Activated CD8-positive, alpha-beta memory T cell treated with anti-CD3 and anti-CD28 coated beads, Interleukin-2, amount 50 U/mL, for 24 hours (primary cell): ENCODE measurements around the gene KCTD20.

Source experiments
- DNase-seq: peaks from one replicate; pipeline ENCODE4 v3.0.0-alpha.2; 2020; ENCODE audit errors: extremely low read depth

The KCTD20 gene

DNA sequence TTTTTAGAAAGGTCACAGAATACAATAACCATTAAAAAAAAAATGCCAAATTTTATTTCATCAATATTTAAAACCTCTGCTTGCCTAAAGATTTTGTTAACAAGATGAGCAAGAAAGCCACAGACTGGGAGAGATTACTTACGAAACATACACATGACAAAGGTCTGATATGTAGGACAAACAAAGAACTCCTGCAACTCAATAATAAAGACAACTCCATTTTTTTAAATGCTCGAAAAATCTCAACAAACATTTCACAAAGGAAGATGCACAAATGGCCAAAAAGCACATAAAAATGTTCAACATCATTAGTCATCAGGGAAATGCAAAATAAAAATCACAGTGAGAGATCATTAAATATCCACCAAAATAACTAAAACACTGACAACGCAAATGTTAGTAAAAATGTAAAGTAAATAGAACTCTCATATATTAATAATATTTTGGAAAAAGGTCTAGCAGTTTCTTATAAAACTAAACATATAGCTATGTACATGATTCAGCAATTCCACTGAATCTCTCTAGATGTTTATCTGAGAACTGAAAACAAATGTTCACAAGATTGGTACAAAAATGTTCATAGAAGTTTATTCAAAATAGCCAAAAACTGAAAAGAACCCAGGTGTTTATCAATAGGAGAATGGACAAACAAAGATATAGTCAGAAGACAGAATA is 94.2 kb downstream of the KCTD20 start:
- no peak for DNase-seq

DNA sequence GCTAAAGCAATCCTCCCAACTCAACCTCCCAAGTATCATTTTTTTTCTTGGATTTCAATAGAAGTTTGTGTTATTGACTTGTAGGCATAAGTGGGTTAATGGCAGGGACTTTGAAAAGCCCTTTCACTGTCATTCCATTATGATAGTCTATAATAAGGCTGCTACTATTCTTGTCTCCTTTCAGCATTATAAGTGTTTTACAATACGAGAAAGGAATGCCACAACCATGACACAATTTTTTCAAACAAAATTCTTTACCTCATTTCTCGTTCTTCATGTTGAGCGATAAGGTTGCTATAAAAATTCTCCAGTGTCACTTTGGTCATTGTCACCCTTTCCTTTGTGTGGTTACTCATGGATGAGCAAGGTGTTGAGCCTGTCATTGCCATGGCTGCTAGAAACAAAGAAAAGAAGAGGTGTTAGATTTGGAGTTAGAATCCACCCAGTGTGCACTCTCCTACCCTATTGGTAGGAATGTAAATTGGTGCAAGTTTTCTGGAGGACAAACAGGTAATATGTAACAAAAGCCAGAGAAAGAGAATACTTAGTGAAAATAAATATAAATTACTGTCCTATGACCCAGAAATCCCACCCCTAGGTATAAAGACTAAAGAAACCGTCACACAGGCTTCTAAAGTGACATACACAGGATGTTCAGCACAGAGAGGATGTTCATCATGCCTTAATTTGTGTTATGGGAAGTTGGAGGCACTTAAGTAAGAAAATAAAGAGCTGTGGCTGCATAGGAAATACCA is 97.2 kb downstream of the KCTD20 start:
- DNase-seq: no peak
